Right kidney (tissue), 1 donor: ENCODE measurements around the gene RAB5B.
"Not testable (repeated sequence)": the region's sequence is repeated elsewhere in the genome, so short reads cannot be mapped to it uniquely, and the experiment has no call there.

Experiments
- DNase-seq: peaks from one replicate; pipeline ENCODE4 v3.0.0-alpha.2; 2016

The RAB5B gene

DNA sequence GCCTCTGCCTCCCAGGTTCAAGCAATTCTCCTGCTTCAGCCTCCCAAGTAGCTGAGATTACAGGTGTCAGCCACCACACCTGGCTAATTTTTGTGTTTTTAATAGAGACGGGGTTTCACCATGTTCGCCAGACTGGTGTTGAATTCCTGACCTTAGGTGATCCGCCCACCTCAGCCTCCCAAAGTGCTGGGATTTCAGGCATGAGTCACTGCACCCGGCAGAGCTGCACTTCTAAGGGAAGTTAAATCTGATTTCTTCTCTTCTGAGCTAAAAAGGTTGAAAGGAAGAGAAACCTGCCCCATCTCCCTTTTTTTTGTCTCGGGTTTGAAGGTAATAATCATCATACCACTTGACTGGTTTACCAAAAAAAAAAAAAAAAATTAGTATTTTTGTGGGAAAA, 8.0 kb downstream of the RAB5B start:
- not testable (repeated sequence) for DNase-seq

DNA sequence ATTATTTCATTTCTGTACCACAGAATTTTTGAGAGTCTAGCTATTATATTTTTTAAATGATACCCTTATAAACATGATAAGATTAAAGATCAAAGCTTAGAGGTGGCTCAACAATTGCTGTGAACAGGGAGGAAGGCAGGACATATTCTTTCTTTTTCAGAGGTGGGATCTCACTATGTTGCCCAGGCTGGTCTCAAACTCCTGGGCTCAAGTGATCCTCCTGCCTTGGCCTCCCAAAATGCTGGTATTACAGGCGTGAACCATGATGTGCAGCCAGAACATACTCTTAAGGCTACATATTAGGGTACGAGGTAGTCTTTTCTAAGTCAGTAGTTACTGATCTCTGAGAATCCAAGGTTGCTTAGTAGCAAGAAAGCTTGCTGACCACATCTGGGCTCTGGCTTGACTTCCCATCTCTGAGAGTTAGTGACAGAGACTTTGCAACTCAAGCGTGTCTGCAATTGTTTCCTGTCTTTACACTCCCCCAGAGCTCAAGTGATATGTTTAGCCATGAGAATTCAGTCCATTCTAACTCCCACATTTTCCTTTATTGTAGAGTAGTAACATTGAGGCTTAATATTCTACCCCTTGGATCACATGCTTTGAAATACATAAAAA, 8.6 kb downstream of the RAB5B start:
- no peak for DNase-seq

DNA sequence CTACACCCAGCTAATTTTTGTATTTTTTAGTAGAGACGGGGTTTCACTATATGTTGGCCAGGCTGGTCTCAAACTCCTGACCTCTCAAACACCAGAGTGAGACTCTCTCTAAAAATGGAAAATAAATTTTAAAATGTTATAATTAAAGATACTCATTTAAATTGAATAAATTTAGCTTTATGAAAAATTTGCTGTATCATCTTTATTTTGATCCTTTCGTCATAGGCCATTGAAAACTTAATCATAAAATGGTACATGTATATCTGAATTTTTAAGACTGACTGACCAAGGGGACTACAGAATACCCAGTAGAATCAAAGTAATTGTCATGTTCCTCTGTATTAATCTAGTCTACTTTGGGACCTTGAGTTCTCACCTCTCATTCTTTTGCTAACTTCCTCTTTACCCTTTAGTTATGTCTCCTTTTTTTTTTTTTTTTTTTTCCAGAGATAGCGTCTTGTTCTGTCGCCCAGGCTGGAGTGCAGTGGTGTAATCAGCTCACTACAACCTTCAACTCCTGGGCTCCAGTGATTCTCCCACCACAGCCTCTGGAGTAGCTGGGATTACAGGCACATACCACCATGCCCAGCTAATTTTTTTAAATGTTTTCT, 9.5 kb downstream of the RAB5B start:
- no peak for DNase-seq

DNA sequence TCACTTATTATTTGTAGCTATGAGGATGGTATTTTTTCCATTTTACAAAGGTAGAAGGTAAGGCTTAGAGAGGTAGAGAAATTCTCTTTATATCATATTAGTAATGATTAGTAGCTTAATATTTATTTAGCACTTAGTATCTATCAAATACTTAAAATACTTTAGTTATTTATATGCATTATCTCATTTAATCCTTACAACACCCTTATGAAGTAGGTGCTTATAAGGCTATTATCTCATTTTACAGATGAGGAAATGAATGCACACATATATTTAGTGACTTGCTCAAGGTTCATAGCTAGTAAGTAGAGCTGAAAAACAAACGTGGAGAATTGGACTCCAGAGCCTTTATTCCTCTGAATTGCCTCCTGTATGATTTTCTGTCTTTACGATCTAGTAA, 11.0 kb downstream of the RAB5B start:
- DNase-seq = no peak

DNA sequence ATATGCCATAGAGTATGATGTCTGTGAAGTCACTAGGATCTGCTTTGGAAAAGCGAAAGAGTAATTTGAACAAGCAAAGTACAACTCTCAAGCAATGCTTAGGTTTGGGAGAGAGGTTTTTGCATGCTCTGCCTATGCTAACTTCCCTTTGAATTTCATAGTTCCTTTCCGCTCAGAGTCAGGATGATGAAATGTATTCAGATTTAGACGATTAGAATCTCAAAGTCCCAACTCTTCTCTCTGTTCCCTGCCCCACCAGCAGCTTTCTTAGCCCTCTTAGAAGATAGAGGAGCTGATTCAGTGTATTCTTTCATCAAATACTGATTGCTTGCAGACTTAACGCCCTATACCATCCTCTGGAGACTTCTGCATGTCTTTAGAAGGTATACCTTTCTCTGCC, 11.5 kb downstream of the RAB5B start:
- DNase-seq = no peak

DNA sequence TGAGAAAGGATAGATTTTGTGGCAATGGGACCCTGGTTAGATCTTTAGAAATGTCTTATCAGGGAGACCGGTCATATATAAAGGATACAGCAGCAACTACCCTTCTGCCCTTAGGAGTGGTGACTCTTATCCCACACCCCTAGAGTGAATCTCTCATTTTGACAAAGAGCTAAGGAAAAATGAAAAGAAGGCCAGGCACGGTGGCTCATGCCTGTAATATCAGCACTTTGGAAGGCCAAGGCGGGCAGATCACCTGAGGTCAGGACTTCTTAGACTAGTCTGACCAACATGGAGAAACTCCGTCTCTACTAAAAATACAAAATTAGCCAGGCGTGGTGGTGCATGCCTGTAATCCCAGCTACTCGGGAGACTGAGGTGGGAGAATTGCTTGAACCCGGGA, 12.1 kb downstream of the RAB5B start:
- not testable (repeated sequence) for DNase-seq

DNA sequence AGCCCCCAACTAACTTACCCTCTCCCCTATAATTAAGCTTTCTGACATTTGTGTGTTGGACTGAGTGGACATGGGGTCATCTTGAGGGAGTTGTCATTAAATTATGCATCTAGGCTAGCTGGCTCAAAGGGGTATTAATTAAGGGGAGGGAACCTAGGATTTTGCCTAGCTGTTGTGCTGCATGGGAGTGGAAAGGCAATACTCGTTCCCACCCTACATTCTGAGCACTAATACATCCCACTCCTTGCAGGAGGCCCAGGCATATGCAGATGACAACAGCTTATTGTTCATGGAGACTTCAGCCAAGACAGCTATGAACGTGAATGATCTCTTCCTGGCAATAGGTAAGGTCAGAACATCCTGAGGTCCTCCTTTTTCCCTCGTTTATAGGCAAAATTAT, 17.2 kb downstream of the RAB5B start:
- DNase-seq = no peak

DNA sequence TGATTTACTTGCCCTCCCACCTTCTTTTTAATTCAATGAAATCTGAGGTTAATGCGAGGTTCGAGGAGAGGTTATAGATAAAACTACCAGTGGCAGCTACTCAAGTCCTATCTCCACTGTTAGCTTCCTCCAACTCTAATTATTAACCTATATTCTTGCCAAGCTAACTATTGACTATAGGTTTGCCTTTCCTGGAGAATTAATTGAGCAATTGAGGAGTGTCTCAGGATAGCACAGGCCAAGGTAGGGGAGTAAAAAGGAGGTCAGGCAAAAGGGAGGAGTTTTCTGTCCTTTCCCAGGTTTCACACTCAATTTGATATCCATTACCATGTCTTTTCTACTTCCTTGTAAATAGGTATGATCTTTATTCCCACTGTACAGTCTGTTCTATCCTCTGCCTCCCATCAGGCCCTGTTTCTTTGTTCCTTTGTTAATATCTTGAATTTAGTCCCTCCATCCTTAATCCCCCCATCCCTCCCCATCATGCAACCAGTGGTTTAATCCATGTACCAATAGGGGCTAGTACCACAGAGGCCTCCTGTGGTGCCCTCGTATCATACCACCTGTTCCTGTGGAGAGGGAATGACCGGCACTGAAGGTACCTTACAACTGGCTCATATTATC, 19.5 kb downstream of the RAB5B start:
- no peak for DNase-seq

DNA sequence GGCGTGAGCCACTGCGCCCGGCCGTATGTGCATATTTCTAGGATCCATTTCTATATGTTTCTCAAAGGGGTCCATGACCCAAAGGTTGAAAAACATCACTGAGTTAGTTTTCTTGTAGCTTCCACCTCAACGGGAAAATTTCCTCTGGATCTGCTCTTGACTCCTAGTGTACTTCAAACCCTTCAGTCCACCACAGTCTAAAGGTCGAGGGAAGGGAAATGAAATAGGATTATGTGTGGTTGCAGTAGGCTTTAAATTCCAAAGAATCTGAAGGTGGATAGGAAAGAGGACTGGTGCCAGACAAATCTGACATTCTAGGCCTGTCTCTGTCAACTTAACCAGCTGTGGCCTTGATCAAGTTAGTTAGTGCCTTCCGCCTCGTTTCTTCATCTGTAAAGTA, 21.5 kb downstream of the RAB5B start:
- DNase-seq = no peak

DNA sequence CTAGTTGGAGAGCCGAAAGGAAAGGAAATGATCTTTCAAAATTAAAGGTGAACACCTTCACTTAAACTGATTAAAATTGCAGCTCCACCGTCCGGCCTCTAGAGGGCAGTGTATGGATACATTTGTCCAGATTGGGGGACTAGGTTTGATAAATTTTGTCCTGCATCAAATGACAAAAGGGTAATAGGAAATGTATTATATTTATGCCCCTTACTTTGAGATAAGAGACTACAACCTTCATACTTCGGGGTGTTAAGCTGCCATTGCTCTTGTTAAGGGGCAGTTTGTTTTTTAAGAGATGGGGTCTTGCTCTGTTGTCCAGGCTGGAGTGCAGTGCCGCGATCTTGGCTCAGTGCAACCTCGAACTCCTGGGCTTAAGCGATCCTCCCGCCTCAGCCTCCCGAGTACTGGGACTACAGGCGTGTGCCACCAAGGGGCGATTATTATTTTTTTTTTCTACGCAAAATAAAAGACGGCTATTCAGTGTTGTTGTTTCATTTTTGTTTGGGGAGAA, 22.4 kb downstream of the RAB5B start:
- DNase-seq = peak; percentile 57

DNA sequence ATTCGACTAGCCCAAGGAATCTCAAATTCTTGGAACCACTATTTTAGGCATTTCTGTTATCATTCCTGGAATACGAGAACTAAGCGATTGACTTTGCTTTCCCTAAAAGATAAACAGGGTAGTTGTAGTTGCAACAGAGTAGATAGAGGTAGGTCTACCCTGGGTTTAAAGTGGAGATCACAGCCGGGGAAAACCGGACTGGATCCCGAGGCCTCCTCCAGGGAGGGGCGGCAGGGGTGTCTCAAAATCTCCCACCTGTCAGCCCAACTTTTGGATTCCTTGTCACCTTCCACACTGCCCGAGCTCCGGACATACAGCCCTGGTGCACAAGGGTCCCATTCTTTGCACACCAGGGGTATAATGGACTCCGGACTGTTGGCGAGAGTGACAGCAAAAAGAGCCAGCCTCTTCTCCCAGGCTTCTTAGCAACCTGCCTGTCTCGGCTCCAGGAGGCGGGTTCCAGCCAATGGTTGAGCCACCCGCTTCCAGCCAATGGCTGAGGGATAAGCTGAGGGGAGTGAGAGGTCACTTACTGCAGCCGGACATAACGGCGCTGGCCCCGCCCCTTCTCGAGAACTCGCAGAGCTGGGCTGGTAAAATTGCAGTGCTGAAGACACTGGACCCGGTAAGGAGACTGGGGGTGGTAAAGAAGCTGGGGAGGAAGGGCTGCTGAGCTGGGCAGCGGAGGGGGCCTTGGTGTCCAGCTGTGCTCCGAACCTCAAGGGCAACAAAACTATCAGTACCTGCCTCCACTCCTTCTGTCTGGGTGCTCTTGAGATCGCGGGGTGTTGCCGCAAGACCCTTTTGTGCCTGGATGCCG, 23.0 kb downstream of the RAB5B start, which contains the start of gene SUOX:
TSS of gene SUOX (plus strand) at position 562 of the 820 bp plus-strand sequence. CDS start 4,946 bp downstream, outside the sequence.
- DNase-seq = peak; percentile 81

DNA sequence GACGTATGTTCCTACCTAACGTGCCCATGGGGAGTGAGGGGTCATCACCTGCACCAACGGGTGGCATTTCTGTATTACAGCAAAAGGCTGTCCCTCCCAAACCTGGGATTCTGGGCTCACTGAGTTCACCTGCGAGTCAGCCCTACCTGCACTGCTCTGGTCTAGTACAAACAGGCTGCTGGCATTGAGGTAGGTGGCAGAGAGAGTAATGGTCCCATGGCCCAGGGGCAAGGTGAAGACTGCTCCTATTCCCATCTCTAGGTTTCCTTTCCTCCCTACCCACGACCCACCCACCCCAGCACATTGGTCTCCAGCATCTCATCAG, 23.6 kb downstream of the RAB5B start:
- DNase-seq = no peak

DNA sequence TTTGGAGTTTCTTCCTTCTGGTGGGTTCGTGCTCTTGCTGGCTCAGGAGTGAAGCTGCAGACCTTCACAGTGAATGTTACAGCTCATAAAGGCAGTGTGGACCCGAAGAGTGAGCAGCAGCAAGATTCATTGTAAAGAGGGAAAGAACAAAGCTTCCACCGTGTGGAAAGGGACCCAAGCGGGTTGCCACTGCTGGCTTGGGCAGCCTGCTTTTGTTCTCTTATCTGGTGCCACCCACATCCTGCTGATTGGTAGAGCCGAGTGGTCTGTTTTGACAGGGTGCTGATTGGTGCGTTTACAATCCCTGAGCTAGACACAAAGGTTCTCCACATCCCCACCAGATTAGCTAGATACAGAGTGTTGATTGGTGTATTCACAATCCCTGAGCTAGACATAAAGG, 25.6 kb downstream of the RAB5B start:
- not testable (repeated sequence) for DNase-seq

DNA sequence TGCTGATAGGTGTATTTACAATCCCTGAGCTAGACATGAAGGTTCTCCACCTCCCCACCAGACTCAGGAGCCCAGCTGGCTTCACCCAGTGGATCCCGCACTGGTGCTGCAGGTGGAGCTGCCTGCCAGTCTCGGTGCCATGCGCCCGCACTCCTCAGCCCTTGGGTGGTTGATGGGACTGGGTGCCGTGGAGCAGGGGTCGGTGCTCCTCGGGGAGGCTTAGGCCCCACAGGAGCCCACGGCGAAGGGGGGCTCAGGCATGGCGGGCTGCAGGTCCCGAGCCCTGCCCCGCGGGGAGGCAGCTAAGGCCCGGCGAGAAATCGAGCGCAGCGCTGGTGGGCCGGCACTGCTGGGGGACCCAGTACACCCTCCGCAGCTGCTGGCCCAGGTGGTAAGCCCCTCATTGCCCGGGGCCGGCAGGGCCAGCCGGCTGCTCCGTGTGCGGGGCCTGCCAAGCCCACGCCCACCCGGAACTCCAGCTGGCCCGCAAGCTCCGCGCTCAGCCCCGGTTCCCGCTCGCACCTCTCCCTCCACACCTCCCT, 26.2 kb downstream of the RAB5B start:
- DNase-seq = not testable (repeated sequence)

DNA sequence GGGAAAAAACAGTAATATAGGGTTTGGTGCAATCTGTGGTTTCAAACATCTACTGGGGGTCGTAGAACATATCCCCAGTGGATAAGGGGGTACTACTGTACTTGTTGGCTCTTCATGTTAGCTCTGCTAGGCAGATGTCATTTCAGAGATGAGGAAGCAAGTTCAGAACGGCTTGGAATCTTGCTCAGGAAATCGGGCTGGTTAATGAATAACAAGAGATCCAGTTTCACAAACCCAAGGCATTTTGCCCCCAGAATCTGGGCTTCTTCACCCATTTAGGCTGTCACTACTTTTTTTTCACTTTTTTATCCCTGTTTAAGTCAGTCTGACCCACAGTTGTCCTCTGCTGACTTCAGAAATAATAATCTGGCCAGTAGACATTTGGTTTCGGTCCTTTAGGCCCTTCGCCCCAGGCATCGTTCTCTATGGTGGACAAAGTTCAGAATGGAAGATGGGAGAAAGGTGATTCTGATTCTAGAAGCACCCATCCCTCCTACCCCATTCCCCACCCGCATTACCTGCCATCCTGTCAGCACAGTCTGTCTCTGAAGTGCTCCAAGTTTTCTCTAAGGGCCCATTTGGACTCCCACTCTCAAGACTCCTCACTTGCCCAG, 27.7 kb downstream of the RAB5B start:
- no peak for DNase-seq

DNA sequence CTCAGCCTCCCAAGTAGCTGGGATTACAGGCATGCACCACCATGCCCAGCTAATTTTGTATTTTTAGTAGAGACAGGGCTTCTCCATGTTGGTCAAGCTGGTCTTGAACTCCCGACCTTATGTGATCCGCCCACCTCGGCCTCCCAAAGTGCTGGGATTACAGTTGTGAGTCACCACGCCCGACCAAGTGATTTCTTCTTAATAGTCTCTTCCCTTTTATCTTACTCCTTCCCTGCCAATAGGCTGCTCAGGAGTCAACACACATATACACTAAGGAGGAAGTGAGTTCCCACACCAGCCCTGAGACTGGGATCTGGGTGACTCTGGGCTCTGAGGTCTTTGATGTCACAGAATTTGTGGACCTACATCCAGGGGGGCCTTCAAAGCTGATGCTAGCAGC, 29.5 kb downstream of the RAB5B start:
- not testable (repeated sequence) for DNase-seq

DNA sequence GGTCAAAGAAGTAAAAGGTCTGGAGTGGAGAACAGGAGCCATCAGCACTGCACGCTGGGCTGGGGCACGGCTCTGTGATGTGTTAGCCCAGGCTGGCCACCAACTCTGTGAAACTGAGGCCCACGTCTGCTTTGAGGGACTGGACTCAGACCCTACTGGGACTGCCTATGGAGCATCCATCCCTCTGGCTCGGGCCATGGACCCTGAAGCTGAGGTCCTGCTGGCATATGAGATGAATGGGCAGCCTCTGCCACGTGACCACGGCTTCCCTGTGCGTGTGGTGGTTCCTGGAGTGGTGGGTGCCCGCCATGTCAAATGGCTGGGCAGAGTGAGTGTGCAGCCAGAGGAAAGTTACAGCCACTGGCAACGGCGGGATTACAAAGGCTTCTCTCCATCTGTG, 30.3 kb downstream of the RAB5B start:
- DNase-seq = no peak

DNA sequence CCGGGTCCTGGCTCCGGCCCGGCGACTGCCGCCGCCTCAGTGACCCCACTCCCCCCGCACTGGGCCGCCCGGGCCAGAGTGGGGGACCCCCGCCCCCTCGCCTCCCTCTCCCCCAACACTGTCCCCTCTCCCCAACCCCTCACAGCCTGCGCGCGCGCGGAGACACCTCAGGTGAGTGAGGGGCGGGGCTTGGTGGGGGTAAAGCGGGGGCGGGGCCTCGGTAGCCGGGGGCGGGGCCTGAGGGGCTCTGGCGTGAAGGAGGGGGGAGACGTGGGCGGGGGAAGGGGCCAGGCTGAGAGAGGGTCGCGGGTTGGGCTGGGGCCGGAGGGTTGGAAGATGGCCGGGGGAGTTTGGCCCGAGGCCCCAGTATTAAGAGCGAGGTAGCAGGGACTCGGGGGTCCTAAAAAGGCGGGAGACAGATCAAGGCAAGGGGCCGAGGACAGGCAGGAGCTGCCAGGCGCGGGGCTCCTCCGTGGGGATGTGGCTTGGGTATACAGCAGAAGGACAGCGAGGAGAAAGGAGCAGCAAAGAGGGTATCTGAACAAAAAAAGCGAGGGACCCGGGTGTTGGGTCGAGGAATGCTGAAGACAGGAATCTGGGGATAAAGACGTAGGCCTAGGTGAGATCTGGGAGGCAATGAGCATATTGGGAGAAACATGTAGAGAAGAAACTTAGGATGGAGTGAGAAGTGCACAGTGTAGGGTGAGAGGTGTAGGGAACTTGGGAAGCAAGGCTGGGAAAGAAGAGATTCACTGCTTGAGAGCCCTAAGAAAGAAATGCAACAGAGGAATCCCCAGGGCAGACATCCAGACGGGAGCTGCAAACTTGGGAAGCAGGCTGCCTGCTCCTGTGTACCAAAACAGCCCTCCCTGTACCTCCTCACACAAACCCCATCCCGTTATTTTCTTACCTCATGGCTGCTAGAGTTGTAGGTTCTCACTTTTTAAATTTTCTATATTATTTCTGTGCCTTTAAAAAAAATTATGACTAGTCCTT, 34.0 kb downstream of the RAB5B start:
- peak; percentile 81 for DNase-seq

DNA sequence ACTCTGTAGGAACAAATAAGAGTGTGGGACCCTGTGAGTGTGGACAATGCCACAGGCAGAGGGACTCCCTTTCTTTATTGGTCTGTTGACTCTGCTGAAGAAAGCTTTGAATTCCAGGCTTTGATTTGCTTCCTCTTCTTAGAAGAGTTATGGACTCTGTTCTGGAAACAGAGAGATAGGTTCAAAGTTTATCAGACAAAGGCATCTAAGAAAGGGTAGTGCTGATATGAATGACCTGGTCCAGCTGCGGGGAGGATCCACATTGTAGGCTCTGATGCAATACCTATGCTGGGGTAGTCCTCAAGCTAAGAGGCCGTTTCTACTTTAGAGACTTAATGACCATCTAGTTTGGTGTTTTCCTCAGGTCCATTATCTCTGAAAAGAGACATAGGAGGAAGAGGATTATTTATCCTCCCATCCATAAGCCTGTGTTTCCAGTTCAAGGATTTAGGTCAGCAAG, 36.3 kb downstream of the RAB5B start:
- no peak for DNase-seq

DNA sequence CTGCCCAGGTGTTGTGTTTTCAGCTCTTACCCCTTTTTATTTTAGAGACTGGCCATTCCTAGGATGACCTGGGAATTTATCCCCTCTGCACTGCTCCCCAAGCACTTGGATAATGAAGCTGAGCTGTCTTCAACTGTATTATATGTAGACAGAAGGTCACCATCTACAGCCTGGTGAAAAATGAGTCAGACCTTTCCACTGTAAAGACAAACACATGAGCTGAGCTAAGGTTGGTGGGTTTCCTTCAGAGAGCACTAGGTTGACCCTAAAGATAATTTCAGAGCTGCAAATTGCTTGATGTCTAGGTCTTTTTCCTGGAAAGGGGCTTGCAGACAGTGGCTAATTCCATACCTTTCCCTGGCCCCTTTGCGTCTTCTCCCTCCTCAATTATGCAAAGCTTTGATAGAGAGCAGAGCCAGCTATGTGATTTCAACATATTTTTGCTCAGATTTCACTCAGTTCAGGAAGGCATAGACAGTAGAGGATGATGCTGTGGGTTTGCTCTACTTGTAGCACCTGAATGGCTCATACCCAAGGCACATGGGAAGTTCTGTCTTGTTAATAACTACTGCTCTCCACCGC, 37.7 kb downstream of the RAB5B start:
- DNase-seq = no peak
